SK-N-SH treated with all-trans-retinoic acid at 6 μM for 48 hours (cell line): Measurements from ENCODE around the gene PPP4R1.

Experiments
- ARNTL ChIP-seq: fragments of 450-650 bp; formaldehyde crosslinking; IDR thresholded peaks from 2 replicates; pipeline ENCODE4 v1.5.0; 2020; ENCODE audit warnings: low read depth, mild to moderate bottlenecking, moderate library complexity, borderline replicate concordance
- BACH2 ChIP-seq: fragments of 250-450 bp; sonication (Bioruptor Pico); IDR thresholded peaks from 2 replicates; pipeline ENCODE4 v1.9.0; 2021; ENCODE audit warnings: mild to moderate bottlenecking, borderline replicate concordance
- CSDC2 ChIP-seq: fragments of 250-450 bp; sonication (Bioruptor Pico); IDR thresholded peaks from 2 replicates; pipeline ENCODE4 v1.5.0; 2020; ENCODE audit warnings: mild to moderate bottlenecking, moderate library complexity
- GLIS3 ChIP-seq: fragments of 250-450 bp; sonication (Bioruptor Pico); IDR thresholded peaks from 2 replicates; pipeline ENCODE4 v1.5.0; 2020; ENCODE audit warnings: mild to moderate bottlenecking, moderate library complexity
- PATZ1 ChIP-seq: fragments of 250-450 bp; sonication (Bioruptor Pico); IDR thresholded peaks from 2 replicates; pipeline ENCODE4 v1.8.0; 2020; ENCODE audit warnings: mild to moderate bottlenecking, moderate library complexity, borderline replicate concordance
- TCF4 ChIP-seq: fragments of 250-450 bp; sonication (Bioruptor Pico); IDR thresholded peaks from 2 replicates; pipeline ENCODE4 v1.8.0; 2021; ENCODE audit warnings: mild to moderate bottlenecking, moderate library complexity, borderline replicate concordance
- TOX ChIP-seq: fragments of 250-450 bp; sonication (Bioruptor Pico); IDR thresholded peaks from 2 replicates; pipeline ENCODE4 v1.8.0; 2021; ENCODE audit warnings: mild to moderate bottlenecking, moderate library complexity, borderline replicate concordance
- ZC3H10 ChIP-seq: fragments of 250-450 bp; sonication (Bioruptor Pico); IDR thresholded peaks from 2 replicates; pipeline ENCODE4 v1.5.1; 2021; ENCODE audit warnings: mild to moderate bottlenecking, moderate library complexity
- ZFP3 ChIP-seq: fragments of 250-450 bp; sonication (Bioruptor Pico); IDR thresholded peaks from 2 replicates; pipeline ENCODE4 v1.5.0; 2020; ENCODE audit warnings: mild to moderate bottlenecking, moderate library complexity
- ZFP30 ChIP-seq: fragments of 450-650 bp; formaldehyde crosslinking; IDR thresholded peaks from 2 replicates; pipeline ENCODE4 v1.5.0; 2022; ENCODE audit warnings: mild to moderate bottlenecking, moderate library complexity
- ZNF565 ChIP-seq: fragments of 450-650 bp; formaldehyde crosslinking; conservative IDR thresholded peaks from 2 replicates; pipeline ENCODE4 v1.5.0; 2020; ENCODE audit warnings: low read depth, mild to moderate bottlenecking, moderate library complexity
- ZNF70 ChIP-seq: fragments of 450-650 bp; formaldehyde crosslinking; IDR thresholded peaks from 2 replicates; pipeline ENCODE4 v1.5.0; 2020; ENCODE audit warnings: mild to moderate bottlenecking, moderate library complexity
- ZNF8 ChIP-seq: fragments of 450-650 bp; formaldehyde crosslinking; IDR thresholded peaks from 2 replicates; pipeline ENCODE4 v1.5.0; 2020; ENCODE audit warnings: mild to moderate bottlenecking, moderate library complexity
- TF ChIP-seq, protein P1 (sequence below): fragments of 250-450 bp; sonication (Bioruptor Pico); IDR thresholded peaks from 2 replicates; pipeline ENCODE4 v1.5.1; 2020; ENCODE audit warnings: low read depth, mild to moderate bottlenecking, moderate library complexity

- no peak for TF ChIP-seq CSDC2 (CRISPR knock-in tag)
- no peak for TF ChIP-seq PATZ1
- no peak for TF ChIP-seq ZFP30 (CRISPR knock-in tag)
- no peak for TF ChIP-seq ZNF565 (CRISPR knock-in tag)
- no peak for TF ChIP-seq TCF4
- TF ChIP-seq, protein P1, sequence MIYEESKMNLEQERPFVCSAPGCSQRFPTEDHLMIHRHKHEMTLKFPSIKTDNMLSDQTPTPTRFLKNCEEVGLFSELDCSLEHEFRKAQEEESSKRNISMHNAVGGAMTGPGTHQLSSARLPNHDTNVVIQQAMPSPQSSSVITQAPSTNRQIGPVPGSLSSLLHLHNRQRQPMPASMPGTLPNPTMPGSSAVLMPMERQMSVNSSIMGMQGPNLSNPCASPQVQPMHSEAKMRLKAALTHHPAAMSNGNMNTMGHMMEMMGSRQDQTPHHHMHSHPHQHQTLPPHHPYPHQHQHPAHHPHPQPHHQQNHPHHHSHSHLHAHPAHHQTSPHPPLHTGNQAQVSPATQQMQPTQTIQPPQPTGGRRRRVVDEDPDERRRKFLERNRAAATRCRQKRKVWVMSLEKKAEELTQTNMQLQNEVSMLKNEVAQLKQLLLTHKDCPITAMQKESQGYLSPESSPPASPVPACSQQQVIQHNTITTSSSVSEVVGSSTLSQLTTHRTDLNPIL = no peak
- no peak for TF ChIP-seq TOX (CRISPR knock-in tag)
- no peak for TF ChIP-seq BACH2
- TF ChIP-seq GLIS3 = no peak
- TF ChIP-seq ZFP3 (CRISPR knock-in tag) = no peak
- TF ChIP-seq ZNF8 (CRISPR knock-in tag) = no peak
- TF ChIP-seq ZNF70 (CRISPR knock-in tag) = no peak
- TF ChIP-seq ZC3H10 (CRISPR knock-in tag) = no peak
- TF ChIP-seq ARNTL = no peak
Observed at GRCh38 chr18:9559253-9559652, 55.1 kb downstream of the PPP4R1 start.
